ENCODE data around the gene LCN9. TPM values are rescaled to one million over a fixed set of nuclear protein-coding genes. Genes with fewer than 3 reads are reported as not detected.

The LCN9 gene
- total and polyA plus RNA-seq, 4 donors, result not detected

DNA sequence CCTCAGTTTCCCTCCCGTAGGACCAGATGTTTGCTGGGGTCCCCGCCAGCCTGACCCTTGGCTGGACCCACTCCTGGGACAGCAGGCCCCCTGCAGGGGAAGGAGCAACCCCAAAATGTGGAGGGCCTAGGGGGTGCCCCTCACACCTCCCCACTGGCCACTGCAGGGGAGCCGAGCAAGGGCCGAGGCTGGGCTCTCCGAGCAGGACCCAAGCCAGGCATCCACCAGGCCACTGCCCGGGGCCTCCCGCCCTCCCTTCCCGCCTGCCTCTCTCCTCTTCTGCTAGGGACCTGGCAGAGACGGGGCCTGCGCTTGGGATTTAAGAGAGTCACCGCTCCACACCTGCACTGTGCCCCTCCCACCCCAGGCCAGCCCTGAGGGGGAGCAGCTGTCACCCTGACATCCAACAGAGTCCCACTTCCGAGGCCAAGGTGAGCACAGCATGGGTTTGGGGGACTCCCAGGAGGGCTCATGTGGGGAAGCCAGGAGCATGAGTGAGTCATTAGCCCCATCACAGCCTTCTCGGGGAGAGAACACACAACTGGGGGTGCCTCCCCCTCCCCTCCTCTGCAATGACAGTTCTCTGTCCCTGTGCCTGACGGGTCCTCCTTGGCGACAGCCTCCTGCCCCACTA, 20.4 kb downstream of the LCN9 start:
- H3K27me3 ChIP-seq (ENCODE audit: control insufficient read depth in 3 of 3, insufficient read depth in 3 of 3, low read length in 2 of 3), result no peaks in the 10 kb centered on the region
- WGBS, 2 donors, result 66 to 75% methylated on average over 13 to 15 of the region's 15 CpGs
- H3K4me1 ChIP-seq (ENCODE audit: control insufficient read depth in 5 of 5, insufficient read depth in 5 of 5, low read length in 5 of 5), result no peaks in the 10 kb centered on the region
- no peak for DNase-seq
- TF ChIP-seq, protein P1, sequence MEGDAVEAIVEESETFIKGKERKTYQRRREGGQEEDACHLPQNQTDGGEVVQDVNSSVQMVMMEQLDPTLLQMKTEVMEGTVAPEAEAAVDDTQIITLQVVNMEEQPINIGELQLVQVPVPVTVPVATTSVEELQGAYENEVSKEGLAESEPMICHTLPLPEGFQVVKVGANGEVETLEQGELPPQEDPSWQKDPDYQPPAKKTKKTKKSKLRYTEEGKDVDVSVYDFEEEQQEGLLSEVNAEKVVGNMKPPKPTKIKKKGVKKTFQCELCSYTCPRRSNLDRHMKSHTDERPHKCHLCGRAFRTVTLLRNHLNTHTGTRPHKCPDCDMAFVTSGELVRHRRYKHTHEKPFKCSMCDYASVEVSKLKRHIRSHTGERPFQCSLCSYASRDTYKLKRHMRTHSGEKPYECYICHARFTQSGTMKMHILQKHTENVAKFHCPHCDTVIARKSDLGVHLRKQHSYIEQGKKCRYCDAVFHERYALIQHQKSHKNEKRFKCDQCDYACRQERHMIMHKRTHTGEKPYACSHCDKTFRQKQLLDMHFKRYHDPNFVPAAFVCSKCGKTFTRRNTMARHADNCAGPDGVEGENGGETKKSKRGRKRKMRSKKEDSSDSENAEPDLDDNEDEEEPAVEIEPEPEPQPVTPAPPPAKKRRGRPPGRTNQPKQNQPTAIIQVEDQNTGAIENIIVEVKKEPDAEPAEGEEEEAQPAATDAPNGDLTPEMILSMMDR (IDR thresholded peaks at IDR 0.05; ENCODE audit: control extremely low read depth, extremely low read depth), result no peak
- H3K4me3 ChIP-seq, result no peak overlapping the region
- H3K27ac ChIP-seq (ENCODE audit: low read depth in 1 of 2, low read length in 1 of 2), result no peak overlapping the region
- ATAC-seq (ENCODE audit: insufficient read depth, low FRiP score), result no peak
- H3K36me3 ChIP-seq (ENCODE audit: control insufficient read depth in 4 of 4, insufficient read depth in 4 of 4, low read length in 4 of 4), result no peaks in the 10 kb centered on the region
- peaks cover 0 to 10% (median 0%) of the 10 kb centered on the region in 4 donors for H3K9me3 ChIP-seq (ENCODE audit: control insufficient read depth in 4 of 4, insufficient read depth in 3 of 4, low read length in 3 of 4)
- H3K9ac ChIP-seq (ENCODE audit: insufficient read depth in 1 of 2, low read length in 2 of 2), result no peak overlapping the region

DNA sequence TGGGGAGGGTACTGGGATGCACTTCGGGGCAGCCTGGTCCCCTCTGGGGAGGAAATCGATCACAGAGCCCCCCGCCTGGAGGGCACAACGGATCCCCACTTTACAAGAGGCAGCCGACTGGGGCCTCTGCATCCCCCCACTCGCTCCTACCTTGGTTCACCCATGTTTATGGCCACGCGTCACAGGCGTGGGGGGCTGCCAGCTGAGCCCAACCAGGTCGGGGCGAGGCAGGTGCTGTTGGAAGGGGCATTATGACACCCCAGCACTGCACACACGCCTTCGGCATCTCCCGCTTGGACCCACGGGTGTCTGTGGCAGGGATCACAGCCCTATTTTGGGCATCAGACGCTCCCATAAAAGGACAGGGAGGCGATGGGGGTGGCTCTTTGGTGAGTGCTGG, 21.6 kb downstream of the LCN9 start:
- WGBS, 2 donors, result 75 to 83% methylated on average over 16 to 17 of the region's 17 CpGs
- TF ChIP-seq, protein P1 (IDR thresholded peaks at IDR 0.05; ENCODE audit: control extremely low read depth, extremely low read depth), result no peak
- no peak overlapping the region for H3K4me3 ChIP-seq
- H3K27ac ChIP-seq (ENCODE audit: low read depth in 1 of 2, low read length in 1 of 2), result no peak overlapping the region
- H3K4me1 ChIP-seq (ENCODE audit: control insufficient read depth in 5 of 5, insufficient read depth in 5 of 5, low read length in 5 of 5), result no peaks in the 10 kb centered on the region
- H3K9me3 ChIP-seq (ENCODE audit: control insufficient read depth in 4 of 4, insufficient read depth in 3 of 4, low read length in 3 of 4), result peaks cover 0 to 10% (median 0%) of the 10 kb centered on the region in 4 donors
- no peaks in the 10 kb centered on the region for H3K27me3 ChIP-seq (ENCODE audit: control insufficient read depth in 3 of 3, insufficient read depth in 3 of 3, low read length in 2 of 3)
- H3K9ac ChIP-seq (ENCODE audit: insufficient read depth in 1 of 2, low read length in 2 of 2), result no peak overlapping the region
- H3K36me3 ChIP-seq (ENCODE audit: control insufficient read depth in 4 of 4, insufficient read depth in 4 of 4, low read length in 4 of 4), result no peaks in the 10 kb centered on the region
- ATAC-seq (ENCODE audit: insufficient read depth, low FRiP score) (no peak), DNase-seq (no peak)

DNA sequence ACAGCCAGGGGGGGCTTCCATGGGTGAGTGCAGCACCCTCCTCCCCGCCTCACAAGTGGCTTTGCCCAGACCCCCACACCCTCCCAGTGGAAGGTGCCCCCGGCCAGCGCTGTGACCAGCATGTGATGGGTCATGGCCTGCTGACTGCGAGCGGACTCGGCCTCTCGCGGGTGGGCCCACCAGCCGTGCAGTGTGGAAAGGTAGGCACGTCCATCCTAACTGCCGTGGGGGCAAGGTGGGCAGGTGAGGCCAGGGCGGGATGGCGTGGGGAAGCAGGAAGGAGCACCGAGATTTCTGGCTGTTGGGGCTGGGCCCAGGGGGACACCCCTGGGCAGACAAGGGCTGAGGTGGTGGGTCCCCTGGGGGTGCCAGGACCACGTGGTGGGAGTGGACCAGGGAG, 24.1 kb downstream of the LCN9 start:
- WGBS, 2 donors, result 87 to 90% methylated on average over 14 to 15 of the region's 15 CpGs
- no peak for DNase-seq
- no peak for ATAC-seq (ENCODE audit: insufficient read depth, low FRiP score)
- H3K4me1 ChIP-seq (ENCODE audit: control insufficient read depth in 5 of 5, insufficient read depth in 5 of 5, low read length in 5 of 5), result no peaks in the 10 kb centered on the region
- no peak overlapping the region for H3K9ac ChIP-seq (ENCODE audit: insufficient read depth in 1 of 2, low read length in 2 of 2)
- H3K36me3 ChIP-seq (ENCODE audit: control insufficient read depth in 4 of 4, insufficient read depth in 4 of 4, low read length in 4 of 4), result no peaks in the 10 kb centered on the region
- H3K27ac ChIP-seq (ENCODE audit: low read depth in 1 of 2, low read length in 1 of 2), result no peak overlapping the region
- H3K4me3 ChIP-seq, result no peak overlapping the region
- peaks cover 0 to 5% (median 0%) of the 10 kb centered on the region in 4 donors for H3K9me3 ChIP-seq (ENCODE audit: control insufficient read depth in 4 of 4, insufficient read depth in 3 of 4, low read length in 3 of 4)
- H3K27me3 ChIP-seq (ENCODE audit: control insufficient read depth in 3 of 3, insufficient read depth in 3 of 3, low read length in 2 of 3), result no peaks in the 10 kb centered on the region
- TF ChIP-seq, protein P1 (IDR thresholded peaks at IDR 0.05; ENCODE audit: control extremely low read depth, extremely low read depth), result no peak

DNA sequence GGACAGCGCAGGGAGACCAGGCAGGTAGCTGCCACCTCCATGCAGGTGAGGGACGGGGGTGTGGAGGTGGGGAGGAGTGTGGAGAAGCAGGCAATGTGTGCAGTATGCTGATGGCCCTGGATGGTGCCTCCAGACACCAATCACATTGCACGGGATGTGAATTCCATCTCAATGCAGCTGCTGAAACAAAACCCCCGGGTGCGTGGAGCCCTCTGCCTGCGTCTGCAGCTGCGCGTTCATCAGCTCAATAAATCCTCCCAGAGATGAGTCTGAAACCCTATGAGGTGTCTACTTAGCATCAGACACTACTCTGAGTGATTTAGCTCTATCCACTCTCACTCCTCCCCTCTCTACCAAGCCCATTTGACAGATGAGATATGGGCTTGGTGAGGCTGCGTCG, 25.9 kb downstream of the LCN9 start:
- Histone ChIP-seq H3K9ac (ENCODE audit: insufficient read depth in 1 of 2, low read length in 2 of 2) (no peak overlapping the region), H3K4me1 (ENCODE audit: control insufficient read depth in 5 of 5, insufficient read depth in 5 of 5, low read length in 5 of 5) (no peaks in the 10 kb centered on the region), H3K27ac (ENCODE audit: low read depth in 1 of 2, low read length in 1 of 2) (no peak overlapping the region), H3K4me3 (no peak overlapping the region), H3K9me3 (ENCODE audit: control insufficient read depth in 4 of 4, insufficient read depth in 3 of 4, low read length in 3 of 4) (peaks cover 0 to 5% (median 0%) of the 10 kb centered on the region in 4 donors), H3K36me3 (ENCODE audit: control insufficient read depth in 4 of 4, insufficient read depth in 4 of 4, low read length in 4 of 4) (no peaks in the 10 kb centered on the region), H3K27me3 (ENCODE audit: control insufficient read depth in 3 of 3, insufficient read depth in 3 of 3, low read length in 2 of 3) (peaks cover 0 to 4% (median 0%) of the 10 kb centered on the region in 3 donors)
- ATAC-seq (ENCODE audit: insufficient read depth, low FRiP score) (no peak), DNase-seq (no peak)
- TF ChIP-seq, protein P1 (IDR thresholded peaks at IDR 0.05; ENCODE audit: control extremely low read depth, extremely low read depth), result no peak
- 84 to 92% methylated on average over 10 of the region's 10 CpGs for WGBS, 2 donors
